GM21619 (cell line): ENCODE measurements around the gene RTBDN.
A peak's percentile ranks its signal among the peaks of the same experiment; 100 is the strongest.
"Not testable (repeated sequence)": the region's sequence is repeated elsewhere in the genome, so short reads cannot be mapped to it uniquely, and the experiment has no call there.

Experiments used
- ATAC-seq: cut with Tn5 transposase; IDR thresholded peaks from one replicate; pipeline ENCODE4 v1.9.1; 2021; ENCODE audit not compliant: unreplicated experiment

RTBDN gene

GRCh38 chr19:12858041-12858928 is 23.9 kb upstream of the RTBDN start:
- no peak for ATAC-seq

GRCh38 chr19:12856653-12857052 is 22.3 kb upstream of the RTBDN start:
- no peak for ATAC-seq

- ATAC-seq, result peak; percentile 58
These were observed 13.1 kb upstream of the RTBDN start for GRCh38 chr19:12847159-12848139.

- not testable (repeated sequence) for ATAC-seq
These were observed 12.2 kb upstream of the RTBDN start for GRCh38 chr19:12846613-12847012.

GRCh38 chr19:12843999-12844732 is 9.8 kb upstream of the RTBDN start:
- no peak for ATAC-seq

GRCh38 chr19:12843328-12843727 is 8.9 kb upstream of the RTBDN start:
- ATAC-seq, result no peak

- ATAC-seq, result no peak
These were observed 8.1 kb upstream of the RTBDN start for GRCh38 chr19:12842511-12842910.

GRCh38 chr19:12841094-12841493 is 6.7 kb upstream of the RTBDN start:
- no peak for ATAC-seq

- no peak for ATAC-seq
These were observed 6.0 kb upstream of the RTBDN start for GRCh38 chr19:12840091-12841079.

GRCh38 chr19:12838886-12839756 is 4.7 kb upstream of the RTBDN start:
- no peak for ATAC-seq

- ATAC-seq, result no peak
These were observed 4.0 kb upstream of the RTBDN start, which contains the start of gene MAST1 for GRCh38 chr19:12838182-12838885. Gene MAST1 (plus strand): TSS chr19:12838515. CDS start chr19:12838573, 58 bp downstream.

GRCh38 chr19:12837225-12837624 is 2.8 kb upstream of the RTBDN start:
- ATAC-seq, result no peak

GRCh38 chr19:12836529-12836863 is 2.1 kb upstream of the RTBDN start:
- ATAC-seq, result no peak

GRCh38 chr19:12834976-12835757 is 788 bp upstream of the RTBDN start:
- no peak for ATAC-seq

GRCh38 chr19:12833738-12834565 is 427 bp downstream of the RTBDN start:
- no peak for ATAC-seq

- ATAC-seq, result no peak
These were observed 1.0 kb downstream of the RTBDN start for GRCh38 chr19:12833418-12833737.

- no peak for ATAC-seq
These were observed 5.9 kb downstream of the RTBDN start for GRCh38 chr19:12828494-12828893.
